Right lobe of liver (tissue), 6 donors: ENCODE results near the gene LMAN2L. TPM values are rescaled to one million over a fixed set of nuclear protein-coding genes. Genes with fewer than 3 reads are reported as not detected.

ENCODE experiments used
- ATAC-seq, 4 donors: fragments of 200-7000 bp; cut with Tn5 transposase; one replicate each; pipeline ENCODE4 v1.9.1; 2020; ENCODE audit warnings: mild to moderate bottlenecking in 4 of 4, moderate library complexity in 4 of 4
- DNase-seq, 3 donors: peaks; one replicate each; pipeline ENCODE4 v3.0.0-alpha.2; 2020
- H3K27ac ChIP-seq, 3 donors: fragments of 200-600 bp; one replicate each; pipeline ENCODE4 v1.8.0; 2022
- H3K27me3 ChIP-seq, 2 donors: fragments of 200-600 bp; one replicate each; pipeline ENCODE4 v1.8.0; 2022
- H3K36me3 ChIP-seq, 4 donors: fragments of 200-600 bp; sonication (generic) in 1 of 4; one replicate each; pipeline versions ENCODE4 v1.5.1 to v1.8.0; 2017 to 2022; ENCODE audit warnings: control low read depth in 1 of 4
- H3K4me1 ChIP-seq, 4 donors: fragments of 200-600 bp; sonication (generic) in 1 of 4; one replicate each; pipeline versions ENCODE4 v1.5.1 to v1.8.0; 2017 to 2022; ENCODE audit warnings: control low read depth in 1 of 4
- H3K4me3 ChIP-seq, 3 donors: fragments of 200-600 bp; one replicate each; pipeline ENCODE4 v1.8.0; 2022
- H3K9me3 ChIP-seq, 4 donors: fragments of 200-600 bp; sonication (generic) in 1 of 4; one replicate each; pipeline versions ENCODE4 v1.5.1 to v1.8.0; 2017 to 2022; ENCODE audit warnings: control low read depth in 1 of 4
- CTCF ChIP-seq, 4 donors: fragments of 200-600 bp in 3 of 4; fragments of 450-650 bp in 1 of 4; IDR thresholded peaks; one replicate each; pipeline versions ENCODE4 v1.5.1 to v1.8.0; 2016 to 2022; ENCODE audit warnings: antibody characterized with exemption in 4 of 4, mild to moderate bottlenecking in 2 of 4
- POLR2A ChIP-seq: fragments of 450-650 bp; IDR thresholded peaks from one replicate; pipeline ENCODE4 v1.6.1; 2017; ENCODE audit warnings: antibody characterized with exemption, mild to moderate bottlenecking
- WGBS: methylation state at CpG from one replicate; pipeline ENCODE4 v1.1.6; 2018; ENCODE audit warnings: low coverage, low lambda C conversion rate; ENCODE audit not compliant: insufficient coverage; ENCODE audit errors: missing lambda C conversion rate; 5-methylcytosine and 5-hydroxymethylcytosine counted together
- intact Hi-C, 2 donors: fragments of 100-400 bp; cut with DNase I; formaldehyde crosslinking; loops; one replicate each; pipeline versions ENCODE4 v1.11.2 to v1.14.1; 2022
- total RNA-seq, 6 experiments: library from RNA; depleted of rRNA in 2 of 6; stranded (reverse); fragments of >200 nt in 2 of 6; fragmentation: NEBNext Ultra II Directional in 3 of 6; extraction: Animal tissue kit (Norgen Biotek cat#: 25700) in 3 of 6; gene quantifications; one replicate each; pipeline versions ENCODE4 v1.1.0 to v1.2.4, GENCODE V29; 2016 to 2023
- donor health status: DM: no; HTN: yes; CAD: no.
- donor health status: DM: no; HTN: no; CAD: no.
- donor health status: DM: no; HTN: no; CAD: no.
- donor health status: DM: no; HTN: yes; CAD: no.
- donor health status: DM: no; HTN: yes; CAD: no.

The LMAN2L gene
- total RNA-seq, 6 experiments from 2014 or later, result 5.5 to 17.8 (median 11.3) TPM

DNA sequence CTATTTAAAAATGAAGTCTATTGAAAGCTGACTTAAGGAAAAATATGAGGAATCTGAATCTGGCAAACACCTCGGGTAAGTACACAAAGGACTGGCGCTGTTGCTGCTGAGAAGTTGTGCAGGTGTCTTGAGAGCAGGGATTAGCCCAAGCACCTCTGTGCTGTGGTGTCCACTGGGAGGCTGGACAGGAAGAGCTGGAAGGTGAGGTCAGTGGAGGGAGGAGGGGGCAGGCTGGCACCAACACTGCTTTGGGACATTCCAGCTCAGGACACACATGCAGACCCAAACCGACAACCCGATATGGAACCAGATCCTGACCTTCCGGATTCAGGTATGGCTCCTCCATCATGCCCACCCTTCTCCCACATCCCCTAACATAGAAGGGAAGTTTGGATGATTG lies 76.7 kb downstream of the LMAN2L start:
- Histone ChIP-seq H3K4me3 (no peak overlapping the region), H3K27me3 (no peaks in the 10 kb centered on the region), H3K36me3 (no peaks in the 10 kb centered on the region), H3K9me3 (no peaks in the 10 kb centered on the region), H3K4me1 (no peaks in the 10 kb centered on the region), H3K27ac (no peak overlapping the region)
- WGBS, result 77% methylated on average over 3 of the region's 5 CpGs
- intact Hi-C loops, result no loop called here
- ATAC-seq (no peak), DNase-seq (no peak)
- TF ChIP-seq POLR2A (no peak), CTCF (IDR thresholded peaks at IDR 0.05) (no peak)

GRCh38 chr2:96662360-96662759 lies 77.5 kb downstream of the LMAN2L start:
- Histone ChIP-seq H3K9me3 (no peaks in the 10 kb centered on the region), H3K27ac (no peak overlapping the region), H3K4me1 (no peaks in the 10 kb centered on the region), H3K27me3 (no peaks in the 10 kb centered on the region), H3K36me3 (no peaks in the 10 kb centered on the region), H3K4me3 (no peak overlapping the region)
- TF ChIP-seq POLR2A, result no peak
- TF ChIP-seq CTCF (IDR thresholded peaks at IDR 0.05), result no peak
- DNase-seq, result no peak
- ATAC-seq, result no peak
- intact Hi-C loops, result no loop called here
- 79% methylated on average over 8 of the region's 9 CpGs for WGBS

- intact Hi-C loops, result no loop called here
- H3K27me3 ChIP-seq, result no peaks in the 10 kb centered on the region
- no peak for ATAC-seq
- H3K4me1 ChIP-seq, result no peaks in the 10 kb centered on the region
- no peak for DNase-seq
- 81% methylated on average over 2 of the region's 6 CpGs for WGBS
- no peaks in the 10 kb centered on the region for H3K9me3 ChIP-seq
- H3K4me3 ChIP-seq, result no peak overlapping the region
- no peaks in the 10 kb centered on the region for H3K36me3 ChIP-seq
- TF ChIP-seq CTCF (IDR thresholded peaks at IDR 0.05), result no peak
- H3K27ac ChIP-seq, result no peak overlapping the region
Observed at GRCh38 chr2:96661324-96661723, 78.5 kb downstream of the LMAN2L start.

DNA sequence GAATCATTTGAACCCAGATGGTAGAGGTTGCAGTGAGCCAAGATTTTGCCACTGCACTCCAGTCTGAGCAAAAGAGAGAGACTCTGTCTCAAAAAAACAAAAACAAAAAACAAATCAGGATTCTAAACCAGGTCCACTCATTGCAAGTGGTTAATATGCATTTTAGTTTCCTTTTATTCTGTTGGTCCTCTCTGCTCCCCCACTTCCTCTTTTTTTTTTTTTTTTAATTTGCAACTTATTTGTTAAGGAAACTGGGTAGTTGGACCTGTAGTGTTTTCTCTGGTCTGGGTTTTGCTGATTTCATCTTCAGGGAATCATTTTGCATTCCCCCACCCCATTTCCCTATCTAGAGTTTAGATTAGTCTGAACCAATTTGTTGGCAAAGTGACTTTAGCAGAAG lies 83.3 kb downstream of the LMAN2L start:
- no peak for DNase-seq
- TF ChIP-seq CTCF (IDR thresholded peaks at IDR 0.05) (no peak), POLR2A (no peak)
- Histone ChIP-seq H3K27ac (no peak overlapping the region), H3K4me3 (no peak overlapping the region), H3K27me3 (no peaks in the 10 kb centered on the region), H3K4me1 (no peaks in the 10 kb centered on the region), H3K9me3 (no peaks in the 10 kb centered on the region), H3K36me3 (no peaks in the 10 kb centered on the region)
- intact Hi-C loops, result no loop called here
- ATAC-seq, result no peak

Other genes starting within 250 kb of the LMAN2L start
- gene NEURL3, start 234.7 kb downstream of the LMAN2L start, total RNA-seq, result 1 to 10 TPM in 3 of 6 experiments, under 1 TPM in 3; 0.23 to 3.0 (median 1.4) TPM
- 10 to 100 TPM; 13.2 to 23.1 (median 16.9) TPM for gene ARID5A, start 203.3 kb downstream of the LMAN2L start, total RNA-seq
- gene KANSL3, start 101.8 kb downstream of the LMAN2L start, total RNA-seq, result 10 to 100 TPM; 17.3 to 29.3 (median 21.6) TPM
- gene FER1L5, start 97.3 kb downstream of the LMAN2L start, total RNA-seq, result not detected
- 1 to 10 TPM; 2.3 to 4.9 (median 3.7) TPM for gene CNNM4, start 20.8 kb upstream of the LMAN2L start, total RNA-seq
- gene CNNM3, start 76.2 kb upstream of the LMAN2L start, total RNA-seq, result 10 to 100 TPM; 11.5 to 37.6 (median 21.6) TPM
- gene ANKRD23, start 104.0 kb upstream of the LMAN2L start, total RNA-seq, result 1 to 10 TPM in 5 of 6 experiments, under 1 TPM in 1; 0.98 to 4.0 (median 2.7) TPM
- gene ANKRD39, start 118.0 kb upstream of the LMAN2L start, total RNA-seq, result 10 to 100 TPM in 3 of 6 experiments, 1 to 10 TPM in 3; 6.0 to 16.3 (median 9.7) TPM
- 10 to 100 TPM; 11.9 to 18.9 (median 12.6) TPM for gene SEMA4C, start 130.0 kb upstream of the LMAN2L start, total RNA-seq
- under 1 TPM in 1 of 6 experiments, not detected in 5; 0.33 TPM for gene FAM178B, start 246.5 kb upstream of the LMAN2L start, total RNA-seq